HG03066 (cell line): Measurements from ENCODE around the gene SEC24D.

Experiments
- ATAC-seq: cut with Tn5 transposase; IDR thresholded peaks from one replicate; pipeline ENCODE4 v1.9.1; 2021; ENCODE audit warnings: low read depth; ENCODE audit not compliant: unreplicated experiment

The SEC24D gene

DNA sequence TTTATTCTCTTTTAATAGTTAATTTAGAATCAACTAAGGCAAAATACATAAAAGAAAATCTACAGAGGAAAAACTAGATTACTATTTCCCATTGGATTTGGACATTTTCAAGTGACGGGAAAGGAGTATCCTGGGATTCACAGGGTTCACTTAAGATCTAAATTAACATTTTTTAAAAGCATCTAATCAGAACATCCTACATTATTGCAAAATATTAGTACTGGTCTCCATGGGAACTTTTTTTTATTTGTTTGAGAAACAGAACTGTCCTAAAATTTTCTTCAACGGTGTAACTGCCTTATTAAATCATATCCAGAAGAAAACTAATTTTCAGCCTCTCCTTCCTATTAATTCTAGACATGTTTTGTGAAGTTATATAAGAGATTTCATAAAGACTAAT is 81.0 kb downstream of the SEC24D start:
- no peak for ATAC-seq

- ATAC-seq = no peak
Observed at GRCh38 chr4:118753685-118754084, 82.2 kb downstream of the SEC24D start.

- no peak for ATAC-seq
Observed at GRCh38 chr4:118753096-118753495, 82.8 kb downstream of the SEC24D start.

- ATAC-seq = no peak
Observed at GRCh38 chr4:118752551-118752950, 83.4 kb downstream of the SEC24D start.

GRCh38 chr4:118751629-118752323 is 84.2 kb downstream of the SEC24D start:
- ATAC-seq = no peak

GRCh38 chr4:118749347-118749988 is 86.5 kb downstream of the SEC24D start:
- ATAC-seq = no peak

DNA sequence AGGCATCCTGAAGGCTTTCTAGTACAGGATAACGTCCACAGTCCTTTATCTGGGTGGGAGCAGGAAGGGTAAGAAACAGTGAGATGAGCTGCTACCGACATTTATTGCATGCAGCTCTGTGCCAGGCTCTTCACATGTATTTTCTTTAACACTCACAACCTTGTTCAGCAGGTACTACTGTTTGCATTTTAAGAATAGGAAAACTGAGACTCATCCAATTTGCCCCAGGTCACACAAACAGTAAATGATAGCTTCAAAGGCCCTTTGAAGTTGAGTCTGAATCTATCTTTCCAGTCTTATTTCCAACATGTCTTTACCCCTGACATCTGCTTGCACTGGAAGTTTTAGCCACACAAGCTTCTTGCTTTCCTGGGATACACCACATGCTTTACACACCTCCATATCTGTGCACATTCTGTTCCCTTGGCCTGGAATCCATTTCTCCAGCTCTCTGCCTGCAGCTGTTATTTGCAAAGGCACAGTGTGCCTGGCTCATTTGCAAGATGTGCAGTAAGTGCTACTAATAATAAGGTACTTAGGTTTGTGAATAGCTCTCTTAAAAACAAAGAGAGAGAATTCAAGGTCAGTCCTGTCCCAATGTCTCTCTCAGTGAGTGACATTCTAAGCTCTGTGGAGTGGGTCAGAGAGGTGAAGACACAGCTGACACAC is 89.5 kb downstream of the SEC24D start:
- no peak for ATAC-seq

- no peak for ATAC-seq
Observed at GRCh38 chr4:118745357-118745756, 90.6 kb downstream of the SEC24D start.

DNA sequence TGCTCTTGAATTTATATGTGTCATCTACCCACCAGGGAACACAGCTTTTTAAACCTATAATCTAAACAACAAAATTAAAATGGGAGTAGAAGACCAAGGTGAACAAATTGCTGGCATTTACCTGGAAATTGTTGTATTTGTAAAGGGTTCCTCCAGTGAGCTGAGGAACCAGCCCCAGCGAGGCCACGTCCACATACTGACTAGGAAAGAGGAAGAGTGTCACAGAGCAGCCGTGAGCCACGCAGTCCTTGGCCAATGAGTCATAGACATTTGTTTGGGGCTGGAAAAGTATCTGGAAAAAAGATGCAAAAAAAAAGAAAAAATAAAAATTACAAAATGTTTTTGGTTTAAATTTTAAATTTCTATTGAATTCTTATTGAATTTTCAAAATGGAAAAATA is 92.1 kb downstream of the SEC24D start:
- ATAC-seq = no peak

DNA sequence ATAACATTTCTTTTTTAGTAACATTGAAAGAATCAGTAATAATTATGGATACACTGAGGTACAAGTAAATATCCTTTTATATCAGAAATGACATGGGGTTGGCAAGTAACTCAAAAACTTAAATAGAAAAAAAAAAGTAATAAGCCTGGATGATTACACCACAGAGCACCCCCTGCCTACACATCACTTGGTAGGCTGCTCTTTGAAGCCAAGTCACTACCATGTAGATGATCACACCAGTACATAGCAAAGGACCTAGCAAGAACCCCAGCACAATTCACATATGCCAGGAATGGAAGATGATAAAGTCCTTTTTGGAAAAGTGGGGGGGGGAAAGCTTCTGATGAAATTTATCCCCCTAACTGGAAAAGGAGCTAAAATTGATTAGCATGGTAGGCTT is 93.9 kb downstream of the SEC24D start:
- no peak for ATAC-seq

DNA sequence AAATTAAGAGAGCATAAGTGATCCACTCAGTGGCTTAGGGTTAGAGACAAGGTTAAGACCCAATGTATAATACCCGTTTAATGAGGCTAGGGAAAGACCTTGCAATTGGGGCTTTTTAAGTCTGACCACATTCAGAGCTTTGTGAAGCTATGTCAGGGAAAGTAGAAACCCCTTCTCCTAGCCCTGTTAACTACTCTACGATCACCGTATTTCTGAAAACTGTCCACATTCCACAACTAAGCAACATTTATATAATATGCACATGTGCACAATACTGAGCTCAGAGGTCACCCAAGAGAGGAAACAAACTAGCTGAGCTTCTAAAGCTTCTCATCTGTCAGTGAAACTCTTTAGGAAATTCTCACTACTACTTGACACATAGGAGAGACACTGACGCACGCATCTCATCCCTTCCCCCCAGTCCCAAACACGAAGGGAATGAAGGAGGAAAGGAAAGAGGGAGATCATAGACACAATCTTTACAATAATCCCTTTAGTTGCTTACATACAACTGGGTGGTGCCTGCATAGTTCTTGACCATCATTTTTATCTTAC is 94.5 kb downstream of the SEC24D start:
- ATAC-seq = no peak

- ATAC-seq = no peak
Observed at GRCh38 chr4:118740869-118741268, 95.1 kb downstream of the SEC24D start.

DNA sequence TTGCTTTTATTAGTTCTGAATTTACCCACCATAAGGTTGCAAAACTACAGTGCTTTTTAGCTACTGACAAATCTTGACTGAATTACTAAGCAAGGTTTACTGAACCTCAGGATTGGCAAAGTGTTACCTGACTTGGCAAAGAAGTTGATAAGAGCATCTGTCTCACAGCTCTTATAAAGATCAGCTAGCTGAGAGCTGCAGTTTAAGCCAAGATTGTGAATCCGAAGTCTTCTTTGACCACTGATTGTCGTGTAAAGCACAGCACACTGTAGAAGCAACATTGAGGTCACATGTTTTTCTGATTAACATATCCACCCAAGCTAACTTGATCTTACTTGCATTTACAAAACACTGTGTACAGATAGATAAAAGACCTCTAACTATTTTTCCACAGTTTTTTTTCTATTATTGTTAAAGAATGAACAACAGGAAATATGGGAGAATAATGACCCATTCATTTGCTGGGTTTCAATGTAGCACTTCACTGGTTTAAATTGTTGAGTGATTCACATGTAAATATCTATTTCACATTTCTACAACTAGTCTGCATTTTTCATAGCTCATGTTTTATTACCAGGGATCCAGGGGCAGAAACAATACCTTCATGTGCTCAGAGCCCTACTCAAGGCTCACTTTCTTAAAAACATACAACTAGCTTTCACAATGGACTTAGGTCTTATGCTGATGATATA is 96.8 kb downstream of the SEC24D start:
- no peak for ATAC-seq

GRCh38 chr4:118738090-118738489 is 97.8 kb downstream of the SEC24D start:
- ATAC-seq = no peak

GRCh38 chr4:118736900-118737299 is 99.0 kb downstream of the SEC24D start:
- no peak for ATAC-seq

GRCh38 chr4:118734491-118735205 is 101.3 kb downstream of the SEC24D start:
- ATAC-seq = no peak

GRCh38 chr4:118732591-118733330 is 103.2 kb downstream of the SEC24D start:
- no peak for ATAC-seq

- no peak for ATAC-seq
Observed at GRCh38 chr4:118730683-118731082, 105.2 kb downstream of the SEC24D start.
